Measurements from ENCODE around the gene GPR152.

DNA sequence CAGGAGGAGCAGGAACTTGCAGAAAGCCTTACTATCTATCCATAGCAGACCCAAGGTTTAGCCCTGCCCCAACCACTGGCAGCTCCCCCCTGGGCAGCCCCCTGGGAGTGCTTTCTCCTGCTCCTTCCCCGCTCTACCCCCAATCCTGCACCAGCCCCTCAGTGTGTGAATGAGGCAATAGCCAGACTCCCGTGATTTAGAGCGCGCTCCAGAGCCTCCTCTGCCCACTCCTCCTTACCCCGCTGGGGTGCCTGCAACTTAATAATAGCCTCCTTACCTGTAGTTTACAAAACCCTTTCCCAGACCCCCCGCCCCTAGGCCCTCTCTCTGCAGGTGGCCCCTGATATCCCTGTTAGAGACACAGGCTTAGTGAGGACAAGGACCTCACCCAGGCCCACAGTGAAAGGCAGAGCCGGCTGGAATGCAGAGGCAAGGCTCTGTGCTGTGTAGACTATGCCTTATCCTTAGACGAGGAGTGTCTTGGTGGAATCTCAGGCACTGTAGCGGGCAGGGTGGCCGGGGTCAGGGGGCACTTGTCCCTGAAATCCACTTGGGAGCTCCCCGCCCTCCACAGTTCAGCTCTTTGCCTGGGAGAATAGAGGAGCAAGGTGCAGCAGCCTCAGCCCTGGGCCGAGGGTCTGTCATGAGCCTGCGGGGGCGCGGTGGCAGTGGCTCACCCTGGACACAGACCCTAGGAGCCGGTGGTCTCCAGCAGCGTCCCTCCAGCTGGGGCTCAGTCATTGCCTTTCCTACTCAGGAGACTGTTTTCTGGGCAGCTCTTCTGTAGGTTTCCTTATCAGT lies 41.3 kb downstream of the GPR152 start:
- TF ChIP-seq POLR2A (IDR thresholded peaks at IDR 0.05), result no peak
- TF ChIP-seq, protein P1, sequence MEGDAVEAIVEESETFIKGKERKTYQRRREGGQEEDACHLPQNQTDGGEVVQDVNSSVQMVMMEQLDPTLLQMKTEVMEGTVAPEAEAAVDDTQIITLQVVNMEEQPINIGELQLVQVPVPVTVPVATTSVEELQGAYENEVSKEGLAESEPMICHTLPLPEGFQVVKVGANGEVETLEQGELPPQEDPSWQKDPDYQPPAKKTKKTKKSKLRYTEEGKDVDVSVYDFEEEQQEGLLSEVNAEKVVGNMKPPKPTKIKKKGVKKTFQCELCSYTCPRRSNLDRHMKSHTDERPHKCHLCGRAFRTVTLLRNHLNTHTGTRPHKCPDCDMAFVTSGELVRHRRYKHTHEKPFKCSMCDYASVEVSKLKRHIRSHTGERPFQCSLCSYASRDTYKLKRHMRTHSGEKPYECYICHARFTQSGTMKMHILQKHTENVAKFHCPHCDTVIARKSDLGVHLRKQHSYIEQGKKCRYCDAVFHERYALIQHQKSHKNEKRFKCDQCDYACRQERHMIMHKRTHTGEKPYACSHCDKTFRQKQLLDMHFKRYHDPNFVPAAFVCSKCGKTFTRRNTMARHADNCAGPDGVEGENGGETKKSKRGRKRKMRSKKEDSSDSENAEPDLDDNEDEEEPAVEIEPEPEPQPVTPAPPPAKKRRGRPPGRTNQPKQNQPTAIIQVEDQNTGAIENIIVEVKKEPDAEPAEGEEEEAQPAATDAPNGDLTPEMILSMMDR (IDR thresholded peaks at IDR 0.05), result no peak
- no peak for TF ChIP-seq POLR2AphosphoS5 (IDR thresholded peaks at IDR 0.05; ENCODE audit: insufficient read depth in 1 of 2, low read depth in 1 of 2)

Data from vagina (tissue), 2 donors.